ENCODE results near the gene CSRNP3. TPM values are rescaled to one million over a fixed set of nuclear protein-coding genes. Genes with fewer than 3 reads are reported as not detected.

Gene CSRNP3
- total RNA-seq, 1 donor from 2014 or later: 1.6 TPM

GRCh38 chr2:165593081-165593480 is 123.6 kb downstream of the CSRNP3 start:
- no peak overlapping the region for H3K4me3 ChIP-seq (ENCODE audit: low read depth, low read length)
- TF ChIP-seq CTCF (conservative IDR thresholded peaks at IDR 0.05; ENCODE audit: low read depth, low read length): no peak
- no peak for DNase-seq (ENCODE audit: low read depth)

GRCh38 chr2:165594231-165594934 is 124.9 kb downstream of the CSRNP3 start:
- TF ChIP-seq CTCF (conservative IDR thresholded peaks at IDR 0.05; ENCODE audit: low read depth, low read length): no peak
- H3K4me3 ChIP-seq (ENCODE audit: low read depth, low read length): no peak overlapping the region
- DNase-seq (ENCODE audit: low read depth): no peak

GRCh38 chr2:165594935-165595255 is 125.4 kb downstream of the CSRNP3 start:
- TF ChIP-seq CTCF (conservative IDR thresholded peaks at IDR 0.05; ENCODE audit: low read depth, low read length): no peak
- peak; percentile 38 for DNase-seq (ENCODE audit: low read depth)
- H3K4me3 ChIP-seq (ENCODE audit: low read depth, low read length): no peak overlapping the region

GRCh38 chr2:165596788-165597187 is 127.3 kb downstream of the CSRNP3 start:
- H3K4me3 ChIP-seq (ENCODE audit: low read depth, low read length): no peak overlapping the region
- no peak for TF ChIP-seq CTCF (conservative IDR thresholded peaks at IDR 0.05; ENCODE audit: low read depth, low read length)
- DNase-seq (ENCODE audit: low read depth): no peak

GRCh38 chr2:165601065-165601830 is 131.8 kb downstream of the CSRNP3 start:
- H3K4me3 ChIP-seq (ENCODE audit: low read depth, low read length): no peak overlapping the region
- no peak for TF ChIP-seq CTCF (conservative IDR thresholded peaks at IDR 0.05; ENCODE audit: low read depth, low read length)
- DNase-seq (ENCODE audit: low read depth): no peak

- TF ChIP-seq CTCF (conservative IDR thresholded peaks at IDR 0.05; ENCODE audit: low read depth, low read length): no peak
- no peak overlapping the region for H3K4me3 ChIP-seq (ENCODE audit: low read depth, low read length)
- no peak for DNase-seq (ENCODE audit: low read depth)
Observed at GRCh38 chr2:165601928-165602521, 132.5 kb downstream of the CSRNP3 start.

Data from epithelial cell of proximal tubule (primary cell).